AG04449 (cell line): ENCODE measurements around the gene MAML2.

Experiments
- CTCF ChIA-PET: fragments of 350-600 bp; formaldehyde crosslinking; extraction: SDS; loops from one replicate; lab custom pipeline; 2021; ENCODE audit warnings: antibody characterized with exemption; lab: Yijun Ruan, JAX
- POLR2A ChIA-PET: fragments of 400-600, 350-600 bp; formaldehyde crosslinking; extraction: SDS; loops from one replicate; lab custom pipeline; 2020; ENCODE audit warnings: antibody characterized with exemption, inconsistent platforms; lab: Yijun Ruan, JAX
- DNase-seq: peaks from one replicate; pipeline ENCODE4 v3.0.0-alpha.2; 2010; ENCODE audit warnings: low read depth, low spot score
- H3K4me3 ChIP-seq: 2 replicates; pipeline ENCODE4 v1.5.1; 2011; ENCODE audit warnings: low read depth, mild to moderate bottlenecking, control low read depth, low read length
- CTCF ChIP-seq: IDR thresholded peaks from one replicate; pipeline ENCODE4 v1.5.1; 2011; ENCODE audit warnings: mild to moderate bottlenecking, moderate library complexity, low read length, control low read depth, inconsistent platforms; ENCODE audit not compliant: insufficient read depth; ENCODE audit errors: missing control alignments

MAML2 gene

GRCh38 chr11:96322775-96323641 is 20.0 kb downstream of the MAML2 start:
- no peak overlapping the region for H3K4me3 ChIP-seq
- ChIA-PET POLR2A (no interaction called here), CTCF (interaction anchor here (1.0 to 3.1 kb wide), 3 partner anchors 11 to 15 kb away, joined by 3 to 10 read pairs (median 3); no protein-coding TSS in a partner anchor)
- TF ChIP-seq CTCF = no peak
- no peak for DNase-seq

- CTCF ChIA-PET = interaction anchor here (1.1 to 3.1 kb wide), 3 partner anchors 9 to 22 kb away, joined by 3 to 10 read pairs (median 4); partner anchors contain the start of gene MAML2
- POLR2A ChIA-PET = no interaction called here
Measured at GRCh38 chr11:96321091-96321490, 21.9 kb downstream of the MAML2 start.

DNA sequence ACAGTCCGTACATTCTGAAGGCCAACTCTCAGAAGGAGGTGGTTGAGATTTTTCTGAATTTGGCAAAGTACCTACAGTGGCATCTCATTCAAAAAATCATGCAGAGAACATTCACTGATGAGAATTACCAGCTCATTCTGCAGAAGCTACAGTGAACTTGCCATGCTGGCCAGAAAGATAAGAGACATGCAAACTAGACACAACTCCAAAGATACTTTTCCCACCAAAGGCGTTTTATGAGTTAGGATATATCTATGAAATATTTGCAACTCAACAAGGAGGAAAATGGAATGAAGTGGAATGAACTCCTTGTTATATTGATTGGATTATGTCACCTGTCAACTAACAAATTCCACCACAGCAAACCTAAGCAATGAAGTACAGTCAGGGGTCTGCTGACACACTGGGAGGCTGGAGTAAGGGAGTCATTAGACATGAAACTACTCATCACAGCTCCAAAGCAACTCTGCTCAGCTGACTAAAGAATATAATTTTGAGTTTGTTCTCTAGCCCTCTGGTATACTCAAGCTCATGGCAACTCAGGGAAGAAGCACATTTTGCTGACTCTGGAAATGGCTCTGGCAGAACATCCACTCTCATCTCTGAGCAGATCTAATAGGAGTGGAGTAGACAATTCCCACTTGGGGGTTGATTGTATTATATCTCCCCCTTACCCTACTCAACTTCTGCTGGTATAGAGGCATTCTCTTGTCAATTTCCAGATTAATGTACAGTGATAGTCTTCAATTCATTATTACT is 22.9 kb downstream of the MAML2 start:
- ChIA-PET CTCF (interaction anchor here (1.2 to 1.7 kb wide), 2 partner anchors 16 to 23 kb away, joined by 3 to 7 read pairs; partner anchors contain the start of gene MAML2), POLR2A (no interaction called here)
- H3K4me3 ChIP-seq = no peak overlapping the region
- no peak for DNase-seq
- TF ChIP-seq CTCF = no peak

More at GRCh38 chr11:96321091-96321490, 21.9 kb downstream of the MAML2 start:
- no peak for DNase-seq
- H3K4me3 ChIP-seq = no peak overlapping the region
- no peak for TF ChIP-seq CTCF

GRCh38 chr11:96318850-96319249 is 24.1 kb downstream of the MAML2 start:
- CTCF ChIA-PET = interaction anchor here (1.7 kb wide), 1 partner anchor 24 kb away, joined by 7 read pairs; the partner anchor contains the start of gene MAML2

GRCh38 chr11:96318399-96318798 is 24.6 kb downstream of the MAML2 start:
- ChIA-PET CTCF (interaction anchor here (1.7 kb wide), 1 partner anchor 25 kb away, joined by 7 read pairs; the partner anchor contains the start of gene MAML2), POLR2A (no interaction called here)
- TF ChIP-seq CTCF = no peak
- H3K4me3 ChIP-seq = no peak overlapping the region
- DNase-seq = no peak

More at GRCh38 chr11:96318850-96319249, 24.1 kb downstream of the MAML2 start:
- no peak for DNase-seq
- TF ChIP-seq CTCF = no peak
- POLR2A ChIA-PET = no interaction called here
- H3K4me3 ChIP-seq = no peak overlapping the region

DNA sequence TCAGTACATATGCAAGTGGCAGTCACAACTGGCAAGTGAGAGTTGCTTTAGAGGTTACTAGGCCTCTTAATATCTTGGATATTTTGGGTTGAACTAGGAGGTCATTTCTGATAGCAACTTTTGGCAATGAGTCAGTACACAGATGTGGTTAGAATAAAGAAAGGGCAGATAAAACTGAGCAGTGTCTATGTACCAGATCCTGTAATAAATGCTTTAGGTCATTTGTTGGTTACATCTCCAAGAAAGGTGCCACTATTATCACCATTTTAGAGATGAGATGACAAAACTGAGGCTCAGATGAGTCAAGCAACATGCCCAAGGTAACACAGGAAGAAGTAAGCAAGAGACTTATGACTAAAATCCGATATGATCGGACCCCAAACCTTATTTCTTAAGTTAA is 25.0 kb downstream of the MAML2 start:
- H3K4me3 ChIP-seq = no peak overlapping the region
- CTCF ChIA-PET = interaction anchor here (1.7 kb wide), 1 partner anchor 25 kb away, joined by 7 read pairs; the partner anchor contains the start of gene MAML2
- POLR2A ChIA-PET = no interaction called here
- no peak for DNase-seq
- no peak for TF ChIP-seq CTCF
